Karpas-422 (cell line): ENCODE measurements around the gene PNLIPRP3. TPM values are rescaled to one million over a fixed set of nuclear protein-coding genes. Genes with fewer than 3 reads are reported as not detected.

Experiments used
- DNase-seq: peaks from one replicate; pipeline ENCODE4 v3.0.0-alpha.2; 2015
- H2AFZ ChIP-seq: fragments of 200-600 bp; sonication (generic); 2 replicates; pipeline ENCODE4 v1.6.1; 2014; ENCODE audit warnings: antibody characterized with exemption, low read length, mixed read lengths
- H3K27ac ChIP-seq: fragments of 200-600 bp; sonication (generic); 2 replicates; pipeline ENCODE4 v1.5.1; 2014; ENCODE audit warnings: mild to moderate bottlenecking, low read length, moderate library complexity
- H3K27me3 ChIP-seq: fragments of 200-600 bp; sonication (generic); 2 replicates; pipeline ENCODE4 v1.6.1; 2014; ENCODE audit warnings: low read length, mixed read lengths
- H3K36me3 ChIP-seq: fragments of 200-600 bp; sonication (generic); 2 replicates; pipeline ENCODE4 v1.6.1; 2014; ENCODE audit warnings: low read length, mixed read lengths; ENCODE audit not compliant: insufficient read depth
- H3K4me1 ChIP-seq: fragments of 200-600 bp; sonication (generic); 2 replicates; pipeline ENCODE4 v1.6.1; 2014; ENCODE audit warnings: mild to moderate bottlenecking, low read length, mixed read lengths
- H3K4me2 ChIP-seq: fragments of 200-600 bp; sonication (generic); 2 replicates; pipeline ENCODE4 v1.6.1; 2014; ENCODE audit warnings: low read length, low read depth, mild to moderate bottlenecking; ENCODE audit not compliant: poor library complexity, severe bottlenecking
- H3K4me3 ChIP-seq: fragments of 200-600 bp; sonication (generic); 2 replicates; pipeline ENCODE4 v1.5.1; 2014; ENCODE audit warnings: mild to moderate bottlenecking, antibody characterized with exemption, low read length, mixed read lengths
- H3K79me2 ChIP-seq: fragments of 200-600 bp; sonication (generic); 2 replicates; pipeline ENCODE4 v1.6.1; 2014; ENCODE audit warnings: mild to moderate bottlenecking, low read length, mixed read lengths
- H3K9ac ChIP-seq: fragments of 200-600 bp; sonication (generic); 2 replicates; pipeline ENCODE4 v1.6.0; 2014; ENCODE audit warnings: low read length
- H3K9me2 ChIP-seq: fragments of 200-600 bp; sonication (generic), shearing (Covaris generic); replicated peaks from 2 replicates; pipeline ENCODE4 v1.6.0; 2014; ENCODE audit warnings: mild to moderate bottlenecking, low read length, moderate library complexity; ENCODE audit not compliant: insufficient read depth
- H3K9me3 ChIP-seq: fragments of 300-700, 200-600 bp; sonication (generic); 2 replicates; pipeline ENCODE4 v1.6.1; 2014; ENCODE audit warnings: low read length, mixed read lengths
- H4K20me1 ChIP-seq: fragments of 200-600 bp; sonication (generic); 2 replicates; pipeline ENCODE4 v1.6.1; 2014; ENCODE audit warnings: mild to moderate bottlenecking, antibody characterized with exemption, low read length, low read depth; ENCODE audit not compliant: insufficient read depth
- total RNA-seq: library from RNA; depleted of rRNA; stranded (reverse); fragments of >200 nt; shearing (Covaris generic); gene quantifications from 2 replicates; pipeline ENCODE4 v1.2.3, GENCODE V29; 2014; ENCODE audit warnings: low replicate concordance

Gene PNLIPRP3
- total RNA-seq, 1 experiment from 2014 or later = not detected

- Histone ChIP-seq H3K4me1 (no peaks in the 10 kb centered on the region), H3K36me3 (no peaks in the 10 kb centered on the region), H2AFZ (no peak overlapping the region), H4K20me1 (no peaks in the 10 kb centered on the region), H3K27ac (no peak overlapping the region), H3K4me3 (no peak overlapping the region), H3K9ac (no peak overlapping the region), H3K79me2 (no peaks in the 10 kb centered on the region), H3K9me3 (no peaks in the 10 kb centered on the region), H3K27me3 (no peaks in the 10 kb centered on the region), H3K9me2 (no peaks in the 10 kb centered on the region), H3K4me2 (no peak overlapping the region)
- DNase-seq = no peak
These were observed 32.6 kb downstream of the PNLIPRP3 start for GRCh38 chr10:116460219-116460618.

GRCh38 chr10:116461680-116462079, 34.0 kb downstream of the PNLIPRP3 start:
- H3K27ac ChIP-seq = no peak overlapping the region
- H3K4me3 ChIP-seq = no peak overlapping the region
- H3K36me3 ChIP-seq = no peaks in the 10 kb centered on the region
- H2AFZ ChIP-seq = no peak overlapping the region
- no peaks in the 10 kb centered on the region for H3K9me2 ChIP-seq
- H3K27me3 ChIP-seq = no peaks in the 10 kb centered on the region
- no peaks in the 10 kb centered on the region for H3K79me2 ChIP-seq
- no peaks in the 10 kb centered on the region for H3K9me3 ChIP-seq
- H4K20me1 ChIP-seq = no peaks in the 10 kb centered on the region
- no peak for DNase-seq
- no peak overlapping the region for H3K9ac ChIP-seq
- H3K4me2 ChIP-seq = no peak overlapping the region
- no peaks in the 10 kb centered on the region for H3K4me1 ChIP-seq

DNA sequence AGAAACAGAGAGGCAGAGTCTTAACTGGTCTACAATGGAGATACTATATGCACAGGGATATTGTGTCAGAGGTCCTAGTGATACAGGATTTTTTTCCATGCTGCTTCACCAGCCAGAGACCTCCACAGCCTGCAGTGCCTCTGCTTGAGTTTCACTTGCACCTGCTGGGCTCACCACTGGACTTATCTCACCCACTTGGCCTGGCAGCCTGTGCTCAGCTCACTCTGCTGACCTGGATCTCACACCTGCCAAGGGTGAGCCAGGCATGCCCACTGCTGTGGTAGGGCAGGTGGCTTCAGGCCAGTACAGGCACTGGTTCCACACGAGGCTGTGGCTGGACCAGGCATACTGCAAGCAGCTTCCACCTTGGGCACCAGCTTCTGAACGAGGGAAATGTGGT, 36.6 kb downstream of the PNLIPRP3 start:
- Histone ChIP-seq H3K9ac (no peak overlapping the region), H4K20me1 (no peaks in the 10 kb centered on the region), H3K4me2 (no peak overlapping the region)

GRCh38 chr10:116465546-116465945, 37.9 kb downstream of the PNLIPRP3 start:
- H3K9me2 ChIP-seq = no peaks in the 10 kb centered on the region
- no peak overlapping the region for H3K27ac ChIP-seq
- H3K79me2 ChIP-seq = no peaks in the 10 kb centered on the region
- no peaks in the 10 kb centered on the region for H3K27me3 ChIP-seq
- no peaks in the 10 kb centered on the region for H3K9me3 ChIP-seq
- H3K9ac ChIP-seq = no peak overlapping the region
- DNase-seq = no peak
- no peaks in the 10 kb centered on the region for H3K36me3 ChIP-seq
- H4K20me1 ChIP-seq = no peaks in the 10 kb centered on the region
- H3K4me2 ChIP-seq = no peak overlapping the region
- no peak overlapping the region for H2AFZ ChIP-seq
- H3K4me1 ChIP-seq = no peaks in the 10 kb centered on the region
- no peak overlapping the region for H3K4me3 ChIP-seq

More for the DNA sequence above, 36.6 kb downstream of the PNLIPRP3 start:
- Histone ChIP-seq H3K9me3 (no peaks in the 10 kb centered on the region), H2AFZ (no peak overlapping the region), H3K9me2 (no peaks in the 10 kb centered on the region), H3K4me1 (no peaks in the 10 kb centered on the region), H3K27me3 (no peaks in the 10 kb centered on the region), H3K27ac (no peak overlapping the region), H3K79me2 (no peaks in the 10 kb centered on the region), H3K36me3 (no peaks in the 10 kb centered on the region), H3K4me3 (no peak overlapping the region)
- DNase-seq = no peak

DNA sequence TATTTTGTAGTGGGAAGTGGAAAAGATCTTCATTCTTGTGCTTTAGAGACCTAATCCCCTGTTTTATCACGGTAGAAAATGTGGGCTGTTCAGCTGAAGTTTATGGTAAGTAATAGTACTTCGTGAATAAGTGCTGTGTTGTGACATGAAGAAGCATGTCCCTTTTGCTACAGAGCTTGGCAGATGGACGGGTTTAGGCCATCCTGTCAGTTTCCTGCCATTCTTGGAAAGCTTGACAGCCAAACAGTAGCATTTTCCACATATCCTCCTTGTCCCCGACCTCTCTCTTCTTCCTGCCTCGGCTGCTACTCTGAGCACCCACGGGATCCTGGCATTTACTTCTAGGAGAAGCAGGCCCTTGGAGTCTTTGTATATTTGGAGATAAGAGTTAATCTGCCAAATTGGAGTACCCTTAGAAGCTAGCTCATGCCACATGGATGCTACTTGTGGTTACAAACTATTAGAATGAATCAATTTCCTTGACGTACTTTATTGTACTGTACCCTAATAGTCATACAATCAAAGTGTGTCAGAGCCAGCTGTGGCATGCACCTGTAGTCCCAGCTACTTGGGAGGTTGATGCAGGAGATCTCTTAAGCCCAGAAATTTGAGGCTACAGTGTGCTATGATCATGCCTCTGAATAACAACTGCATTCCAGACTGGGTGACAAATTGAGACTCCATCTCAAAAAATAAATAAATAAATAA, 39.2 kb downstream of the PNLIPRP3 start:
- Histone ChIP-seq H3K27ac (no peak overlapping the region), H3K4me1 (no peaks in the 10 kb centered on the region), H3K79me2 (no peaks in the 10 kb centered on the region), H4K20me1 (no peaks in the 10 kb centered on the region), H2AFZ (no peak overlapping the region), H3K9me2 (no peaks in the 10 kb centered on the region), H3K27me3 (no peaks in the 10 kb centered on the region), H3K9me3 (no peaks in the 10 kb centered on the region), H3K4me2 (no peak overlapping the region), H3K36me3 (no peaks in the 10 kb centered on the region), H3K4me3 (no peak overlapping the region), H3K9ac (no peak overlapping the region)
- no peak for DNase-seq

GRCh38 chr10:116469437-116469836, 41.8 kb downstream of the PNLIPRP3 start:
- no peak for DNase-seq
- no peak overlapping the region for H3K4me3 ChIP-seq
- H3K9me3 ChIP-seq = no peaks in the 10 kb centered on the region
- no peaks in the 10 kb centered on the region for H3K27me3 ChIP-seq
- H3K9me2 ChIP-seq = no peaks in the 10 kb centered on the region
- no peak overlapping the region for H3K9ac ChIP-seq
- no peaks in the 10 kb centered on the region for H4K20me1 ChIP-seq
- no peak overlapping the region for H3K4me2 ChIP-seq
- H3K4me1 ChIP-seq = no peaks in the 10 kb centered on the region
- H3K36me3 ChIP-seq = no peaks in the 10 kb centered on the region
- H2AFZ ChIP-seq = no peak overlapping the region
- no peak overlapping the region for H3K27ac ChIP-seq
- no peaks in the 10 kb centered on the region for H3K79me2 ChIP-seq

DNA sequence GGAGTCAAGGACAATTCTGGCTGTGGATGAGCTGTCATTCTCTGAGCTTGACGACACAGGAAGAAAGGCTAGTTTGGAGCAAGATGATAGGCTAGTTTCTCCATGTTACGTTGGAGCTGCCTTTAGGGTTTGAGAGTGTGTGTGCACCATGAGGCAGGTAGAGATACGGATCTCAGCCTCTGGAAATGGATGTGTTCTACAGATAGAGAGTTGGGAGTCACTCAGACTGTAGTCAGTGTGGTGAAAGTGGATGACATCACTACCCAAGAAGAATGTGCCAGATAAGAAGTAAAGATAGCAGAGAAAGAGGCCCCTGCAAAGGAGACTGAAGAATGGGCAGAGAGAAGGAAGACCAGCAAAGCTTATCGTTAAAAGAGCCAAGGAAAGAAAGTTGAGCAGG, 42.4 kb downstream of the PNLIPRP3 start:
- no peaks in the 10 kb centered on the region for H3K9me3 ChIP-seq
- DNase-seq = no peak
- H3K79me2 ChIP-seq = no peaks in the 10 kb centered on the region
- H3K36me3 ChIP-seq = no peaks in the 10 kb centered on the region
- no peak overlapping the region for H3K4me3 ChIP-seq
- no peaks in the 10 kb centered on the region for H3K27me3 ChIP-seq
- H3K4me1 ChIP-seq = no peaks in the 10 kb centered on the region
- no peaks in the 10 kb centered on the region for H4K20me1 ChIP-seq
- H3K27ac ChIP-seq = no peak overlapping the region
- no peak overlapping the region for H3K9ac ChIP-seq
- no peak overlapping the region for H3K4me2 ChIP-seq
- no peaks in the 10 kb centered on the region for H3K9me2 ChIP-seq
- no peak overlapping the region for H2AFZ ChIP-seq

- H3K9ac ChIP-seq = no peak overlapping the region
- H3K36me3 ChIP-seq = no peaks in the 10 kb centered on the region
- H3K4me2 ChIP-seq = no peak overlapping the region
- no peaks in the 10 kb centered on the region for H3K4me1 ChIP-seq
- H2AFZ ChIP-seq = no peak overlapping the region
- no peaks in the 10 kb centered on the region for H3K27me3 ChIP-seq
- no peaks in the 10 kb centered on the region for H4K20me1 ChIP-seq
- no peak overlapping the region for H3K4me3 ChIP-seq
- no peaks in the 10 kb centered on the region for H3K9me2 ChIP-seq
- H3K9me3 ChIP-seq = no peaks in the 10 kb centered on the region
- H3K79me2 ChIP-seq = no peaks in the 10 kb centered on the region
- no peak overlapping the region for H3K27ac ChIP-seq
- peak; percentile 66 for DNase-seq
These were observed 43.2 kb downstream of the PNLIPRP3 start for GRCh38 chr10:116470768-116471415.
